GM23248 (cell line): Measurements from ENCODE around the gene DTX1.

Experiments
- EZH2 ChIP-seq: fragments of 200-600 bp; sonication (generic); IDR thresholded peaks from 2 replicates; pipeline ENCODE4 v1.6.1; 2018; ENCODE audit warnings: antibody characterized with exemption, mild to moderate bottlenecking; ENCODE audit not compliant: insufficient read depth, poor library complexity, severe bottlenecking
- EZH2phosphoT487 ChIP-seq: fragments of 200-600 bp; sonication (generic); IDR thresholded peaks from 2 replicates; pipeline ENCODE4 v1.6.1; 2018; ENCODE audit warnings: antibody characterized with exemption, moderate library complexity, mild to moderate bottlenecking, low read depth; ENCODE audit not compliant: insufficient read depth

DNA sequence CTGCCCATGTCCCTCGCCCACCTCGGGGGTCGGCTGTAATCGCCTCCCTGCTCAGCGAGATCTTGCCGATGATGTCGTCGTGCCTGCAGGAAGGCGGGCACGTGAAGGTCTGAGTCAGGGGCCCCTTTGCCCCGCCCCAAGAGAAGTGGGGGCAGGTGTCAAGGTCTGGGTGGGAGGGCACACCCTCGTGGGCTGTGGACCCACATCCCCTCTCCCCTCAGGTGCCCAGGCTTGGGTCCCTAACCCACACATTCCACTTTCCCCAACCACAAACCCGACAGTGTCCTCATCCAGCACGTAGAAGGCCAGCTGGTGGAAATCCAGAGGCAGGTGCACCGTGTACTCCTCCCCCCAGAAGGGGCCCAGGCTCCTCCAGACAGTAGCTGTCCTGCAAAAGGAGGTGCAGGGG lies 71.3 kb downstream of the DTX1 start:
- TF ChIP-seq EZH2phosphoT487 (no peak), EZH2 (no peak)
